ENCODE results near the gene CITED4.

- TF ChIP-seq CTCF (IDR thresholded peaks at IDR 0.05; ENCODE audit: low read length) (no peak), EZH2 (IDR thresholded peaks at IDR 0.05; ENCODE audit: borderline replicate concordance, low read length) (no peak)
These were observed 15.5 kb upstream of the CITED4 start for GRCh38 chr1:40877698-40878097.
